ENCODE data around the gene HECW1.

Gene HECW1

DNA sequence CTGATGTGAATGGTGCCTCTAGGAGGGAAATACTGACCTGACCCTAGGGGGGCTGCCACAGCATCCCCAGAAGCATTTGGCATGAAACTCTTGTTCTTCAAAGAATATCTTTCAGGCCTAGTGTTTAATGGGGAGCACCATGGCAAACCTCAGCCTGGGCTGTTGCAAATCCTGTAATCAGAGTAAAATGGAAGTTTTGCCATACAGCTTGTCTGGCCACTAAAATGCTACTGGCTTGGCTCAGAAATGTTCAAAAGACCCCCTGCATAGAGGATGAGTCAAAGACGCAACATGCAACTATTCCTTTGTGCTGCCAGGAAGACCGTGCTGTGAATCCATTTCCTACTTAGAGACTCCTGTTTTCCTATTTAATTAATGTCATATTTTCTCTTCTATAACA is 26.7 kb downstream of the HECW1 start:
- TF ChIP-seq, protein P1, sequence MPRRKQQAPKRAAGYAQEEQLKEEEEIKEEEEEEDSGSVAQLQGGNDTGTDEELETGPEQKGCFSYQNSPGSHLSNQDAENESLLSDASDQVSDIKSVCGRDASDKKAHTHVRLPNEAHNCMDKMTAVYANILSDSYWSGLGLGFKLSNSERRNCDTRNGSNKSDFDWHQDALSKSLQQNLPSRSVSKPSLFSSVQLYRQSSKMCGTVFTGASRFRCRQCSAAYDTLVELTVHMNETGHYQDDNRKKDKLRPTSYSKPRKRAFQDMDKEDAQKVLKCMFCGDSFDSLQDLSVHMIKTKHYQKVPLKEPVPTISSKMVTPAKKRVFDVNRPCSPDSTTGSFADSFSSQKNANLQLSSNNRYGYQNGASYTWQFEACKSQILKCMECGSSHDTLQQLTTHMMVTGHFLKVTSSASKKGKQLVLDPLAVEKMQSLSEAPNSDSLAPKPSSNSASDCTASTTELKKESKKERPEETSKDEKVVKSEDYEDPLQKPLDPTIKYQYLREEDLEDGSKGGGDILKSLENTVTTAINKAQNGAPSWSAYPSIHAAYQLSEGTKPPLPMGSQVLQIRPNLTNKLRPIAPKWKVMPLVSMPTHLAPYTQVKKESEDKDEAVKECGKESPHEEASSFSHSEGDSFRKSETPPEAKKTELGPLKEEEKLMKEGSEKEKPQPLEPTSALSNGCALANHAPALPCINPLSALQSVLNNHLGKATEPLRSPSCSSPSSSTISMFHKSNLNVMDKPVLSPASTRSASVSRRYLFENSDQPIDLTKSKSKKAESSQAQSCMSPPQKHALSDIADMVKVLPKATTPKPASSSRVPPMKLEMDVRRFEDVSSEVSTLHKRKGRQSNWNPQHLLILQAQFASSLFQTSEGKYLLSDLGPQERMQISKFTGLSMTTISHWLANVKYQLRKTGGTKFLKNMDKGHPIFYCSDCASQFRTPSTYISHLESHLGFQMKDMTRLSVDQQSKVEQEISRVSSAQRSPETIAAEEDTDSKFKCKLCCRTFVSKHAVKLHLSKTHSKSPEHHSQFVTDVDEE (CRISPR knock-in tag; IDR thresholded peaks at IDR 0.05), result no peak
- no peak for TF ChIP-seq ZFP30 (CRISPR knock-in tag; IDR thresholded peaks at IDR 0.05)
- no peak for TF ChIP-seq ESRRG (CRISPR knock-in tag; IDR thresholded peaks at IDR 0.05)
- no peak for TF ChIP-seq PPARA (CRISPR knock-in tag; IDR thresholded peaks at IDR 0.05; ENCODE audit: borderline replicate concordance)
- no peak for TF ChIP-seq TCF4 (CRISPR knock-in tag; IDR thresholded peaks at IDR 0.05; ENCODE audit: borderline replicate concordance)

DNA sequence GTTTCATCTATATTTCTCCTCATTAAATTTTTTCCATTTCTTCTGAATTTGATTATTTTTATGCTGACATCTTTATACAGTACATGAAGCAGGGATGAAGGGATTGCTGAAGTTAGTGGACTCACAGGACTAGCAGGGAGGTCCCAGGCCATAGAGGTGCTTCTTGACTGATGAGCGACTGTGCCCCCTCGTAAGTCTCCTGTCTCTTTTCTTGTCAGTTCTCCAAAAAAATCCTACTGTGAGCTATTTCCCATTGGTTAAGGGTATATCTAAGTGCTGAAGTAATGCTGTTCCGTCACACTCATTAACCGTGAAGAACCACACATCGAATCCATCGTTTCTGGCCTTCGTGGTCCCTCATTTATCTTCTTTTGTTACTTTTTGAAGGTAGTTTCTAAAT is 27.7 kb downstream of the HECW1 start:
- TF ChIP-seq, protein P1 (CRISPR knock-in tag; IDR thresholded peaks at IDR 0.05), result no peak
- no peak for ATAC-seq

More for the DNA sequence above, 26.7 kb downstream of the HECW1 start:
- no peak for ATAC-seq

DNA sequence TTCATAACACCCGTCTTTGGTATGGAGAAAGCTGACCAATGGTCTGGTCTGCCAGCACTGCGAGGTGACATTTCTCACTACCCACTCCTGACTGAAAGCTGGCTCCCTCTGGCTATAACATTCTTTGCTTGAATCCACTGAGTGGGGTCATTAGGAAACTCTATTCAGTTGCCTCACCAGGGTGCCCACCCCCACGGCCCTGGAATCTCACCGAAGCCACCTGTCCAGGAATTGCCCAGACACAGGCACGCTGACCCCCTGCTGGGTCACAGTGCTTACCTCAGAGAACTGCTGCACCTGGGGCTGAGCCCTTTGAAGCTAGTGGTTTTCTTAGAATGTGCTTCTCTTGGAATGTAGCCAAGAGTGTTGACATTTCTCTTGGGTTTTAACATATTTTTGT is 28.6 kb downstream of the HECW1 start:
- no peak for TF ChIP-seq ZNF565 (CRISPR knock-in tag; conservative IDR thresholded peaks at IDR 0.05; ENCODE audit: low read depth)
- TF ChIP-seq OSR1 (CRISPR knock-in tag; IDR thresholded peaks at IDR 0.05), result no peak
- TF ChIP-seq ZFP3 (CRISPR knock-in tag; IDR thresholded peaks at IDR 0.05), result no peak
- no peak for ATAC-seq

DNA sequence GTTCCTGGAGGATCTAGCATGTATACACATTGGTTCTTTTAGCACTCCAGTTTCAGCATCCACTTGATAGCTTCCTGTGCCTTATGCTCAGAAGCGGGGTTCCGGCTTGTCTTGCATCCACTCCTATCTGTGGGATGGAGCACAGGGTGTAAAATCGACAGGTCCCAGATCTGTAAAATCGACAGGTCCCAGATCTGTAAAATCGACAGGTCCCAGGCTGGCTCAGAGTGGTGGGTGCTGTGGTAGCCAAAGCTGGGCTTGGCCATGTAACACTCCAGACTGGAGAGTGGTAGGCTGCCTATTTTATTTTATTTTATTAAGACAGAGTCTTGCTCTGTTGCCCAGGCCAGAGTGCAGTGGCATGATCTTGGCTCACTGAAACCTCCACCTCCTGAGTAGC is 30.3 kb downstream of the HECW1 start:
- TF ChIP-seq TOX (CRISPR knock-in tag; IDR thresholded peaks at IDR 0.05; ENCODE audit: borderline replicate concordance), result no peak
- no peak for TF ChIP-seq TCF4 (CRISPR knock-in tag; IDR thresholded peaks at IDR 0.05; ENCODE audit: borderline replicate concordance)
- TF ChIP-seq CSDC2 (CRISPR knock-in tag; IDR thresholded peaks at IDR 0.05), result no peak
- TF ChIP-seq, protein P2, sequence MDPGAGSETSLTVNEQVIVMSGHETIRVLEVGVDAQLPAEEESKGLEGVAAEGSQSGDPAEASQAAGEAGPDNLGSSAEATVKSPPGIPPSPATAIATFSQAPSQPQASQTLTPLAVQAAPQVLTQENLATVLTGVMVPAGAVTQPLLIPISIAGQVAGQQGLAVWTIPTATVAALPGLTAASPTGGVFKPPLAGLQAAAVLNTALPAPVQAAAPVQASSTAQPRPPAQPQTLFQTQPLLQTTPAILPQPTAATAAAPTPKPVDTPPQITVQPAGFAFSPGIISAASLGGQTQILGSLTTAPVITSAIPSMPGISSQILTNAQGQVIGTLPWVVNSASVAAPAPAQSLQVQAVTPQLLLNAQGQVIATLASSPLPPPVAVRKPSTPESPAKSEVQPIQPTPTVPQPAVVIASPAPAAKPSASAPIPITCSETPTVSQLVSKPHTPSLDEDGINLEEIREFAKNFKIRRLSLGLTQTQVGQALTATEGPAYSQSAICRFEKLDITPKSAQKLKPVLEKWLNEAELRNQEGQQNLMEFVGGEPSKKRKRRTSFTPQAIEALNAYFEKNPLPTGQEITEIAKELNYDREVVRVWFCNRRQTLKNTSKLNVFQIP (CRISPR knock-in tag; IDR thresholded peaks at IDR 0.05; ENCODE audit: borderline replicate concordance, low read depth), result no peak
- TF ChIP-seq, protein P1 (CRISPR knock-in tag; IDR thresholded peaks at IDR 0.05), result no peak
- no peak for TF ChIP-seq GLIS3 (CRISPR knock-in tag; IDR thresholded peaks at IDR 0.05)
- ATAC-seq, result no peak

DNA sequence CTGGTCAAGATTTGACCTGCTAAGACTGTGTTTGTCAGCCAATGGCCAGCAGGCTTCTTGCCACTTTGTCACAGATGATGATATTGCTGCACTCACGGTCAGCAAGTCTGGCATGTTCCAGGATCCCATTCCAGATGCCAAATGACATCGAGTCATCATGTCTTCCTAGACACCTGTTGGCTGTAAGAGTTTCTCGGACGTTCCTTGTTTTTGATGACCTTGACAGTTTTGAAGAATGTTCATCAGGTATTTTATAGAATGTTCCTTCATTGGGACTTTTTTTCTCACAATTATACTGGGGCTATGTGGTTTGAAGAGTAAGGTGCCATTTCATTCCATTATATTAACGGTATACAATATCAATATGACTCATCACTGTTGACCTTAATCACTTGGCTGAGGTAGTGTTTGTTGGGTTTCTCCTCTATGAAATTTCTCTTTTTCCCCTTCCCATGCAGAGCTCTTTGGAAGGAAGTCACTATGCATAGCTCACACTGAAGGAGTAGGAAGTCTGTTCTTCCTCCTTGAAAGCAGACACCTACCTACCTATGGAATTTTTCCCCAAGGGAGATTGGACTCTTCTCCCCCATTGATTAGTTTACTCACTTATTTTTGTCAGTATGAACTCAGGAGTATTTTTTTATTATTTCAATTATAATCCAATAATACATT is 31.6 kb downstream of the HECW1 start:
- no peak for ATAC-seq
- TF ChIP-seq BACH2 (CRISPR knock-in tag; IDR thresholded peaks at IDR 0.05; ENCODE audit: borderline replicate concordance) (no peak), TOX (CRISPR knock-in tag; IDR thresholded peaks at IDR 0.05; ENCODE audit: borderline replicate concordance) (no peak)
- TF ChIP-seq, protein P3, sequence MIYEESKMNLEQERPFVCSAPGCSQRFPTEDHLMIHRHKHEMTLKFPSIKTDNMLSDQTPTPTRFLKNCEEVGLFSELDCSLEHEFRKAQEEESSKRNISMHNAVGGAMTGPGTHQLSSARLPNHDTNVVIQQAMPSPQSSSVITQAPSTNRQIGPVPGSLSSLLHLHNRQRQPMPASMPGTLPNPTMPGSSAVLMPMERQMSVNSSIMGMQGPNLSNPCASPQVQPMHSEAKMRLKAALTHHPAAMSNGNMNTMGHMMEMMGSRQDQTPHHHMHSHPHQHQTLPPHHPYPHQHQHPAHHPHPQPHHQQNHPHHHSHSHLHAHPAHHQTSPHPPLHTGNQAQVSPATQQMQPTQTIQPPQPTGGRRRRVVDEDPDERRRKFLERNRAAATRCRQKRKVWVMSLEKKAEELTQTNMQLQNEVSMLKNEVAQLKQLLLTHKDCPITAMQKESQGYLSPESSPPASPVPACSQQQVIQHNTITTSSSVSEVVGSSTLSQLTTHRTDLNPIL (CRISPR knock-in tag; IDR thresholded peaks at IDR 0.05; ENCODE audit: low read depth), result no peak

Measured in SK-N-SH treated with all-trans-retinoic acid at 6 μM for 48 hours (cell line).